NCI-H69 (cell line): Measurements from ENCODE around the gene ZBTB38.

Experiments used
- DNase-seq: peaks from one replicate; lab custom pipeline; 2025; lab: John Stamatoyannopoulos, UW

The ZBTB38 gene

DNA sequence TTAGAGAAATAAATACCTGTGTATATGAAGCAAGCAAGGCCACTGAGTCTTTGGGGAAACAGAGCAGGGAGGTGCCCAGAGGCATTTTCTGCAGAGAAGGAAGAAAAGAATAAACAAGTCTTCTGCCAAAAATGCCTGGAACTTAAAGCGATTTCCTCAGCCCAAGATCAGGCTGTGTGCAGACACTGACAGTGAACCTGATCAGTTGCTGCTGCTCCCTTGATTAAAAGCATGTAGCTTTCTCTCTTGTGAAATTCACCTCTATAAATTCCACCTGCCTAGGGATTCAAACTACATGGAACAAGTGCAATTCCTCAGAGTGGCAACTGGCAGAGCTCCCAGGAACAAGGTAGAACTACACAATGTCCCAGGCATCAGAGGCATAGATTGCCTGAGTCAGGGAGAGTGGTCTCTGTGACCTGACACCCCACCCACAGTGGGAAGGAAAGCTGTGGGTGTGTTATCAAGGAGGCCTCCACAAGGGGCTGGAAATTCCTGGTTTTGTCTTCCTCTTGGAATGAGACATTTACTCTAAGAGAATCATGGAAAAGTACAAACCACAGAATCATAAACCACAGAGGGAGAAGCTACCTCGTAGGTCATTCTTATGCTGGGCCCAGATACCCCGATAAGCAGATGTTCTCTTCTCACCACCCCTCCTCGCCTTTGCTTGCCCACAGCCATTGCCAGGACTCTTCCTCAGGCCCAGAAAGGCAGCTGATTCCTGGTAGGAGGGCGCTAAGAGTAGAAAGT is 1.8 kb upstream of the ZBTB38 start:
- DNase-seq, result no peak

DNA sequence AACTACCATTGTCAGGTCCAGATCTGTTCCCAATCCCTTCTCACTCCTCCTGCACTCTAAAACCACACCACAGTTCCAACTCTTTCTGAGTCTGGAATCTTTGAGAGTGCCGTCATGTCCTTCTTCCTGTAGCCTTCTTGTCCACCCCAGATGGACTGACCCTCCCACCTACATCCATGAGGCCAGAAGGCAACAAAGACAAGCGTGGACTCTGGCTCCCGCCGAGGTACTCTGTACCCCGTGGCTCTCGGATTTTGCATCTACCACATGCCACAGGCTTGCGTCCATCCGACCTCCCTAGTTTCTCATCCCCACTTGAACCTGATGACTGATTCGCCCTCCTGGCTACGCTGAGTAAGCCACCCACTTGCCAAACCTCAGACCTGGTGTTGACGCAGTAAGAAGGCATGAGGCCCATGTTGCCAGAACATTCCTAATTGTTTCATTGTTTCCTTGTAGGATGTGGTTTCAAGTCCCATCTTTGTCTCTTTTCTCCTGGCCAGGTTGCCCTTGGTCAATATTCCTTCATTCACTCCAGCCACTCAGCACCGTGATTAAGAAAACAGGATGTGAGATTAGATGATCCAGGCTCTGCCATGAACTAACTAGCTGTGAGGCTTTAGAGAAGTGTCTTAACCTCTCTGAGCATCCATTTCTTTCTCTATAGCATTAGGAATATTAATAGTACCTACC is 1.1 kb upstream of the ZBTB38 start:
- DNase-seq, result no peak

DNA sequence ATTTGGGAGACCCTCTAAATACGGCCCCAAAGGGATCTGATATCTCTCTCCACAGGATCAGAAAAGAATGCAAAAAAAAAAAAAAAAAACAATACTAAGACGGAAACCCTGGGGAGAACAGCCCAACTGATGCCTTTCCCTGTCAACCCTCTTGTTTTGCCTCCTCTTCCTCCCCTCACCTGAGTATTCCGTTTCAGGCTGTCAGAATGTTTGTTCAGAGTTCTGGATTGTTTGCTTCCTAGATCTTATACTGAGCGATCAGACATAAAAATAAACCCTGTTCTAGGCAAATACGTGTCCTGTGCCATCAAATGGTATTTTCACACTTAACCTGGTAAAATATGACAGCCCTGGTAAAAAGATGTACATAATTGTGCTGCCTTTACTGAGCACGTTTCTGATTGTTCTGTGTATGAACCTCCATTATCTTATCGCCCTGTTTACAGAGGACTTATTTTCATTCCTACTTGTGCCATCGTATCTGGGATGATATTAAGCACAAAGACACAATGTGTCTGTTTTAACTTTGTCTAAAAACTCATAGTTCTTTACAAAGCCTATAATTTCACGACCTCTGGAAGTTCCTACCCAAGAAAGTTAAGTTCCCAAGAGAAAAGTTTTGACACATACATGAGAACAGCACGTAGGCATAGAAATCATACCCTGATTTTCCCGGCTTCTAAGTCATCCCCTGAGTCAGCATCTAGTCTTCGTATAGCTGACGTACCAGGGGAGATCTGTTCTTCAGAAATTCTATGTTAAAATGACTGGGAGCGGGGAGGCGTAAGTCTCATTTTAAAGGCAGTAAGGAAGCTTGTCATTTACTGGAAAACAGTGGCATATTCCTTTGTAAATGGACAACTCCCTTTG is 856 bp downstream of the ZBTB38 start:
- DNase-seq, result no peak

DNA sequence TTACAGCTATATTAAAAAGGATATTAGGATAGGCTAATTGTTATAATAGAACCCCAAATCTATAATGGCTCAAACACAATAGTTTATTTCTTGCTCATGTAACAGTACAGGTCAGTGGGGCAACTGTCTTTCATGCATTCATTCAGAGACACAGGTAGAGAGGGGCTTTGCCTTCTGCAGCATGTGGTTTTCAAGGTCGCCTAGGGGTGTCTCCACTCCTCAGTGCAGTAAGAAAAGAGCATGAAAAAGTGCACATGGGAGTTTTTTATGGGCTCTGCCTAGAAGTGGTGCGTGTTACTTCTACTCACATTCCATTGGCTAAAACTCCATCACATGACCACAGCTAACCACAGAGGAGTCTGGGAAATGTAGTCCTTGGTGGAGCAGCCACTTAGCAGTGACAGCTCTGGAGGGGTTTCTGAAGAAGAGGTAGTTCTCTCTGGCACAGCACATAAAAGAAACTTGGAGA is 1.8 kb downstream of the ZBTB38 start:
- DNase-seq, result peak; percentile 69

DNA sequence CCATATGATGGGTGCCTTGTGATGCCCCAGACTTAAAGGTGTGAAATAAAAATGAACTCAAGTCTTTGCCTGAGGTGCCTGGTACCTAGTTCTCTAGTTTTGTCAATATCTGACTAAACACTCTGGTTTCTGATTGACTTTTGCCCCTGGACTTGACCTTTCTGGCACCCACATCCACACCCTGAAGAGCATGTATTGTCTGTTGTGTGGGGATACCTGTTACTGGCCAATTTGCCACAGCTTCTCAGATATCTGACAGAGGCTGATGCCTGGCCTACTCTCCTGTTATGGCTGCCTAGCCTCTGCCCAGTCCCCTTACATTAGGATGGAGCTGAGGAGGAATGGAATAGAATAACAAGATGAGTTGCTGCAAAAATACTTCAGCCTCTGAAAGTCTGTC is 3.6 kb downstream of the ZBTB38 start:
- DNase-seq, result no peak

DNA sequence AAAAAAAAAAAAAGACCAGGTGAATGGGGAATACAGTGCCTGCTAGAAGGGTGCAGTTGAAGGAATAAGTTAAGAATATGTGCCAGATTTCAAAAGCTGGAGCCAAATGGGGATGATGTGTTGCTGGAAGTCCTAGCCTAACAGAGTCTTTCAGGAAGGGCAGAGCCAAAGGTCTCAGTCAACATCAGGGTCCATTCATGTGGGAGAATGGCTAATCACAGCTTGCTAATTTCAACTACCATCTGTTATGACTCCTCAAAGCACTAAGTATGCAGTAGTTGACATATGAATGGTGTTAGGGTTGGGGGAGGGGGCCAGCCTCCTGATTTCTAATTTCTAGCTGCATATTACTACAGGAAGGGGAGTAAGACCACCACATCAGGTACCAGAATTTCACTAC is 4.4 kb downstream of the ZBTB38 start:
- DNase-seq, result peak; percentile 85

DNA sequence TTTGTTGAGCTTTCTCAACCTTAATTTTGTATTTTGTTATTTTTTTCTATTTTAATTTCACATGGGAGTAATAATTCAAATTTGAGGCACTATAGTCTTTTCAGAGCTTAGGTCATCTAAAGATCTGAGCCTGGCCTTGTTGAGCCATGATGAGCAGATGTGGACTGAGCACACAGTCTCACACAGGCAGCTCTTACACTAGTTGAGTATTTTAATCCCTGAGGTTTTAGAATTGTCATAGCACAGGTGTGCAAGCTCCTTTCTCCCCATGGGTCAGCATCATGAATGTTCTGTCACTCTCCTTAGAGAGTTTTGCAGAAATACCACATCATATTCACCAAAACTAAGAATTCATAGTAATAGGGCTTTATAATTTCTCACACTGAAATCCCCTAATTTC is 4.9 kb downstream of the ZBTB38 start:
- DNase-seq, result peak; percentile 50

DNA sequence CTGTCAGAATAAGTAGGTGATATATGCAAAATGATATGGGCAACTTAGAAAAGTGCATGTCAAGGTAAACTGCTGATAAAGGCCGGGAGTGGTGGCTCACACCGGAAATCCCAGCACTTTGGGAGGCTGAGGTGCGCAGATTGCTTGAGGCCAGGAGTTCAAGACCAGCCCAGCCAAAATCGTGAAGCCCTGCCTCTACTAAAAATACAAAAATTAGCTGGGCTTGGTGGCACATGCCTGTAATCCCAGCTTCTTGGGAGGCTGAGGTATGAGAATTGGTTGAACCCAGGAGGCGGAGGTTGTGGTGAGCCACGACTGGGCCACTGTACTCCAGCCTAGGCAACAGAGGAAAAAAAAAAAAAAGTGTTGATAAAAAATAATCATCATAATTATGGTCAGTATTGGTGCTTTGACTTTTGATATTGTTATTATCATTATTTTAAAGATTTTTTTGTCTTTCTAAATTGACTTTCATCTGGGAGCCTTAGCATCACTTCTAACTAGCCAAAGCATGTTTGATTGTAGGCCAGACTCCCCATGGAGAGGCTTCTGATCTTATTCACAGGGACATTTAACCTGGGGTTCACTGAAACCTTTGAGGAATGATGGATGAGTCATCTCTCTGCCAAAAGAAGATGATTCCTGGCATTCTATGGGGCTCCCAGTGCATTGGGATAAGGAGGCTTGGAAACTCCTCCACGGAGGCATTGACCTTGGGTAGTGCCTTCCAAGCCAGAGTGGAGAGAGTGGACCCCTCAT is 5.6 kb downstream of the ZBTB38 start:
- DNase-seq, result peak; percentile 13

DNA sequence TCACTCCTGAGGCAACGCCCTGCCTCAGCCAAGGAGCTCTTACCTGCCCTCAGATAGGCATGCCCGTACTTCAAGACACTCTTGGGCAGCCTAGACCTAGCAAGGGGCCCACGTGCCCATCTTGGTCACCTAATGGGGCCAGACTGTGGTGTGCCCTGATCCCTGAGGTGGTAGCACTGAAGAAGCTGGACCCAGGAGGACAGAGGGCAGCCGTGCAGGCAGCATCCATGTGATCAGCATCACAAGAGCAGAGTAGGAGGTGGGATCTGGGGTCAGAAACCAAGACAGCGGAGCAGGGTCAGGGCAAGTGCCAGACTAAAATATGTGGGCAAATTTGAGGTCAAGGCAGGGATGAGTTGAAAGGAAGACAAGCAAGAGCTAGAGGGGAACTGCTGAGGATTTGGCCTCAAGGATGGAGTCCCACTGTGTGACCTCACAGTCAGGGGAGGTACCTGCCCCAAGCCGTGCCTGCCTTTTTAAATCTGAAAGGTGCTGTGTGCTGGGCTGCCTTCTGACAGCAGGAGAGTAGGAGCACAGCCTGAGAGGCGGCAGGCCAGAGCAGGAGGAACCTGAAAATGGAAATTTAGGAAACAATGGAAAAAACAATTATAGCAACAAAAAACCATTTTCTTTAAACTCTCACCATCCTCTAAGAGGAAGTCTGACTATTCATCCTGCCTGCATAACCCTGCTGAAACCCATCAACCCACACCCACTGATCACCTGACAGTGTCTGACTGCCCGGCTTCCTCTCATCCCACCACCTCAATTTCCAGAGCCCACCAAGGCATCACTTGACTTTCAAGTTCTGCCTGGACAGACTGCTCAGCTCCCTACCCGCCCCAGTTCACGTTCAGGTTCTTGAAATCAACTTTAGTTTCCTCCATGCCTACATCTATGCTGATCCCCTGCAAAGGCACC is 7.3 kb downstream of the ZBTB38 start:
- no peak for DNase-seq

DNA sequence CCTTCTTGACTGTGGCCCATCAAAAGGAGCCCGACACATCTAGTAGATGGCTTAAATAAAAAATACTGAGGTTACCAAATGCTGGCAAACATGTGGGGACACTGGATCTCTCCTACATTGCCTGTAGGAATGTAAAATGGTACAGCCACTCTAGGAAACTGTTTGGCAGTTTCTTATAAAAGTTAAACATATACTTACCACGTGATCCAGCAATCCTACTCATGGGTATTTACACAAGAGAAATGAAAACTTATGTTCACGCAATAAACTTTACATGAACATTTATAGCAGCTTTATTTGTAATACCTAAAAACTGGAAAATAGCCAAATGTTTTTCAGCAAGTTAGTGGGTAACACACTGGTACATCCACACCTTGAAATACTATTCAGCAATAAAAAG is 9.1 kb downstream of the ZBTB38 start:
- no peak for DNase-seq

DNA sequence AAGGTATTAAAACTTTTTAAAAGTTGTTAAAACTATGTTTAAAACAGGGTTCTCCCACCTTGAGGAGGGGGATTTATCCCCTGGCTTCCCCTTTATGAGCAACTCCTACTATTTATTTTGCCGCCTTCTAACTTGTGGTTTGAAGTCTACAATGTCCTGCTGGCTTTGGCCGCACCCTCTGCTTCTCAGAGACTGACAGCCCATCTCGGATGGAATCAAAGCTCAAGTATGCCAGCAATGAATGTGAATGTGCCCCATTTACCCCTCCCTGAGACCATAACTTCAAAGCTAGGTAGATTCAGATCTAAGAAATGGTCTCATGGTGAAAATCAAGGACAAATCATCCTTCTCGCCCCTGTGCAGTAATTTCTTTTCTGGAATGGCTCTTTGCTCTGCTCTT is 10.3 kb downstream of the ZBTB38 start:
- DNase-seq, result no peak

DNA sequence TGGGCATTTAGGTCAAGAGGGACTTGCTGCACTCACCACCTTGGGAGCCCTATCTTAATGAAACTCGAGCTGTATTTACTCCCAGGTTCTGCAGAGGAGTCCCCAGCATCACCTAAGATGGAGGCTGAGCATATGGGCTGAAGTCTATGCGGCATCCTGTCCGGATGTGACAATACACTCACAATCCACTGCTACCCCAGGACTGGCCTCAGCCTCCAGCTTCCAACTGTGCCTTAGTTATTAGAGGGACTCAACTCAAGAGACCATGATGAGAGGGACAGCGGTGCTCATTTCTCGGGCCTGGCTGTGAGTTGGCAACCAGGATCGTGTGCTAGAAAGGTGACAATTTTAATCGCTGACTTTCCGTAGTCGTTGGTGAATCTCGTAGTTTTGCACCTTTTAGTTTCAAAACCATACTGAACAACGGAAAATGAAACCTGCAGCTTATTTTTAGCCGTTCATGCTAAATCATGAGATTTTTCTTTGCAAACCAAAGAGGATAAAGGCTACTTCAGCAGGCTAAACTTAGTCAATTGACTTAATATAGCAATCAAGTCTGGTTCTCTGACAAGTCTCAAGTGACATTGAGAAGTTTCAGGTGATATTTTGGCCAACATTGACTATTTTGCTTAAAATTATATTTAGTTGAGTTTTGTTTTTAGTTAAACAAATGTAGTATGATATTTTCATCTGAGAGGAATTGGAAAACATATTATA is 11.1 kb downstream of the ZBTB38 start:
- no peak for DNase-seq

DNA sequence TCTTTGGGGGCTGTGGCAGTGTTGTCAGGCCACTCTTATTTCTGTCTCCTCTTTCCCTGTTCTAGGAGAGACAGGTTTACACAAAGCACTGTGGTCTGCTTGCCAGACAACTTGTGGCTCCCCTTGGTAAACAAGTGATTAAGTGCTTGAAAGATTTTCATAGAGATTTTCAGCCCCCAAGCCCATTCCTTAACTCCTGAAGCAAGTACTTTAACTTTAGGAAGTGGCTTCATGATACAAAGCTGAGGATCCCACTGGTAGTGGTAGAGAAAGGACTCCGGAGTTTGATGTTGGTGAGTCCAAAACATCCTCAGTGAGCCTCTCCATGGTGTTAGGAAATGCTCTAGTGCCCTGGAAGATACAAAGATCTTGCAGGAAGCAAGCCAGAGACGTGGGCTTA is 12.0 kb downstream of the ZBTB38 start:
- no peak for DNase-seq

DNA sequence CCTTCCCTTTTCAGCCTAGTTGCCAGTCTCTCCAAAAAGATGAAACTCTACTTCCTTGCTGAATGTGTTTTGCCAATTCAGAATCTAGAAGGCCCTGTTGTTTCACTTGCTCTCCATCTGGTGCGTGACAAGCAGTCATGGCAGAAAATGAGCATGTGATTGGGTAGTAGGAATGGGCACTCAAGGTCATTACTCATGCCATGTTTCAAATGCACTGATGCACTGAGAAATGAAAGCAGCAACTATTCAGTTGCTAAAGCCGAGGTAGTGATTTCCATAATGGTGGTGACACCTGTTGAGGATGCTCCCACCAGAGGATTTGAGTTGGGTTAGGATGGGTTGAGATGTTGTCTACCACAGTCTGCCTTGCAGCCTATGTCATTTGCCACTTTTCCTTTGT is 12.7 kb downstream of the ZBTB38 start:
- DNase-seq, result no peak

DNA sequence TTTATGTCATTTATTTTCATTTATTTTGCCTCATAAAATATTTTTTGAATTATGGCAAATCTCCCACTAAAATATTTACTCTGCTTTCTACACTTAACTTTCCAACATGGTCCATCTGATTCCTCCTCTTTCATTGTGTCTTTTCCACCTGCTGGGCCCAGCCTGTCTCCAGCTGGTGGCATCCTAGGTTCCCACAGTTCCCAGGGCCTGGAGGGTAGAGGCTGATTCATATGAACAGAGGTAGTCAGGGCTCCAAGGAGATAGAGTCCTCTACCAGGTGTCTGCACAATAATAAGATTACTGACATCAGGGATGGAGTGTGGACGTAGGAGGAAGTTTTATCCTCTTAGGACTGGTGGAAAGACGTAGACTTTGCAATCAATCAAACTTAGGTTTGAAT is 14.3 kb downstream of the ZBTB38 start:
- peak; percentile 85 for DNase-seq

DNA sequence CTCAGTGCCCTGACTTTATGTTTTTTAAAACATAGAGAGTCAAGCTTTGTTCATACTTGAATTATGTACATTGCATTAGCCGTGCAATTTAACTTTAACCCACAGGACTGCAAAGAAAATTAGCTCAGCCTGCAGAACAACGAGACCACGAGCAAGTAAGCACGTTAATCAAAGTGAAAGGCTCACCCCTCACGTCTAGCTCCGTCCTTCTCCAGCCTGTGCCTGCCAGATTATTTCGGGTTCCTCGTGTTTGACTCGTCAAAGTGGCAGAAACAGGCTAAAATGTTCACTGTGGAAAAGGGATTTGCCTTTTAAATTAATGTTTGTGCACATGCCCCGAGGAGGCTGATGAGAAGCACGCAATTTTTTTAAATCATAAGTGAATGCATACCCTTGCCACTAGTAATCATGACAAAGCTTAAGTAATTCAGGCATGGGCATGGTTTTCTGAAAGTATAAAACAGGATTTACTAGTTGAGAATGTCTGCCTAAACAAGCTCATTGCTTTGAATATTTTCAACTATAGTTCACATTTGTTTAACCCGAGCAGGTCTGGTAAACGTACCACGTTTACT is 15.3 kb downstream of the ZBTB38 start:
- peak; percentile 83 for DNase-seq

DNA sequence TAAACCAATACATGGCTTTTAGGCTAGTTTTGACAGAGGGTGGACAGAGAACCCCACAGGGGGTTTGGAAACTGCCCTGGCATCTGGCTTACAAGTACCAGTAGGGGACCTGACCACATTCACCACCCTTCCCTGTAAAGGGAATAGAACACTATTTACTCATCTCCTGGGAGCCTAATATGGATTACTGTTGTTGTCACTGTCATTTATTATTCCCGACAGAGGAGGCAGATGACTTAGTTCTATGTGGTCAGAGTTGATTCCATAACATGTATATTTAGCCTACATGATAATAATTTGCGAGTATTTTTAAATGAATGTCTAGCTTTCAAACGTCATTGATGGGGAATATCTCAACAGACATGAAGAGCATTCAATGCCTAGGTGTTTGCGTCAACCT is 15.9 kb downstream of the ZBTB38 start:
- DNase-seq, result peak; percentile 90

DNA sequence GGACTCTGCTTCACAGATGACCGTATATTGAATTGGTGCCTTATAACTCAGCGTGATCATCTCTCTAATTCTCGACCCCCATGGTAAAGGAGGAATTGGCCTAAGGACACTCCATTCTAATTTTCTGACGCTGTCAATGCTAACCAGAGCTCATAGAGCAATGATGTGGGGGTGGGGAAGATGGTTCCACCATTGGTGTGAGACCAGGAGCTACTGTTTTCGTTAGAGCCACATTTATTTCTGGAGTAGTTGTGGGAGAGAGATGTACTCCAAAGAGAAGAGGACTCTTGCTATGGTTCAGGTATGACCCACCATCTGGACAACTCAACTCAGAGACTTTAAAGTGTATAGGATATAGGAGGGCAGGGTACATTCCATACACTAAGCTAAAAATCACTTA is 16.3 kb downstream of the ZBTB38 start:
- DNase-seq, result peak; percentile 80

DNA sequence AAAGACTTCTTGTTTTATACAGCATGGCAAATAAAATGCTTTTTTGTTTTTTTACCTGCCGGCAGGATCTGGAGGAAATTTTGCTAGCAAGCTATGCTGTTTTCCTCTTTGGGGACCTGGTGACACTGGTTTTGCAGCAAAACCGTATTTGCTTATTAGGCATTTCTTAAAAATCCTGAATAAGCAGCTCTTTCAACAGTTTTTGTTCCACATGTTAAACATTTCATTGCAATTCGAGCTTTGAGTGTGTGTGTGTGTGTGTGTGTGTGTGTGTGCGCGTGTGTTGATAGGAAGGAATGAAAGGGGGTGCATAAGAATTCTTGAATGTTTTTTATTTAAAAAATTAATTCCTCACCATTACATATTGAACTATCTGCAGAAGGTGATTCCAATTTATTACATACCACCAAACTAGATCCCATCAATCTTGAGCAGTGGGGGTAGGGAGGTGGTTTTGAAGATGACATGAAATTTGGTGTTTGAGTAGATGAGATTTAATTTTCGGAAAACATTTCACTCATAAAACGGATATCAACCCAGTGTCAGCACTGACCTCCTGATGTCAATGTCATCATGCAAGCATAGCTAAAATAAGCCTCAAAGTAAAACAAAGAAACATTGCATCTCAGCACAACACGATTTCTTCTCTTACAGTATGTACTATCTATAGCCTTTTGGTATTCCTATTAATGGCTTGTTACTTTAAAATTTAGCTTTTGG is 17.3 kb downstream of the ZBTB38 start:
- DNase-seq, result peak; percentile 35
